Stimulated activated CD8-positive, alpha-beta memory T cell treated with anti-CD3 and anti-CD28 coated beads, Interleukin-4, amount 100 ng/mL, for 1 hour (primary cell): ENCODE data around the gene MTA1.

Experiments used
- DNase-seq, 2 donors: peaks; one replicate each; pipeline ENCODE4 v3.0.0-alpha.2; 2020; ENCODE audit warnings: low read depth in 2 of 2, low spot score in 1 of 2

MTA1 gene

DNA sequence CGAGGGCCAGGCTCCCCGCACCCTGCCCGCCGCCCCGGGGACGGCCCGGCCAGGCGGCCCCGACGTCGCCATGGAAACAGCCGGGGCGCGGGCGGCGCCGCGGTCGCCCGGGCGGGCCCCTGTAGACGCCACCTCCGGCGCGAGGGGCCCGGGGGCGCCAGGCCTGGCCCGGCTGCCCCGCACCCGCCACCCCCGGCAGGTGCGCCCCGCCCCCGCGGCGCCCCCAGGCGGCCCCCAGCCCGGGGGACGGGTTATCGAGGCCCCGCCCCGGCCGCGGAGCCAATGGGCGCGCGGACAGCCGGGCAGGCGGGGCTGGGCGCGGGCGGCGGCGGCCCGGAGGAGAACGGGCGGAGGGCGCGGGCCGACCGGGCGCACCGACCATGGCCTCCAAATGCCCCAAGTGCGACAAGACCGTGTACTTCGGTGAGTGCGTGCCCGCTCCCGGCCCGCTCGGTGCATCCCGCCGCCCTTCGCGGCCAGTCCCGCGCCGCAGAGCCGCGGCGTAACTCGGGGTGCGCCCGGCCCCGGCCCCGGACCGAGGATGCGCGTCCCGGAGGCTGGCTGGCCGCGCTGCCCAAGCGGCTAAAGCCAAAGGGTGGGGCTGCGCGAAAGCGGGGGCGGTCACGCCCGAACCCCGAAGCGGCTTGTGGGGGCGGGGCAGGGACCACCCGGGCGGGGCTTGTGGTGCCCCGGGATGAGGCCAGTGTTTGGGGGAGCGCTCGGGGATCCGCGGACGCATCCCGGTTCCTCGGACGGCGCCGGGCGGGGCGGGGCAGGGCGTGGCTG, 55.0 kb downstream of the MTA1 start, which contains the start of gene CRIP2:
Gene CRIP2 (plus strand): TSS at position 339 of the 786 bp plus-strand sequence. CDS start 42 bp downstream, at position 381.
- DNase-seq = no peak

DNA sequence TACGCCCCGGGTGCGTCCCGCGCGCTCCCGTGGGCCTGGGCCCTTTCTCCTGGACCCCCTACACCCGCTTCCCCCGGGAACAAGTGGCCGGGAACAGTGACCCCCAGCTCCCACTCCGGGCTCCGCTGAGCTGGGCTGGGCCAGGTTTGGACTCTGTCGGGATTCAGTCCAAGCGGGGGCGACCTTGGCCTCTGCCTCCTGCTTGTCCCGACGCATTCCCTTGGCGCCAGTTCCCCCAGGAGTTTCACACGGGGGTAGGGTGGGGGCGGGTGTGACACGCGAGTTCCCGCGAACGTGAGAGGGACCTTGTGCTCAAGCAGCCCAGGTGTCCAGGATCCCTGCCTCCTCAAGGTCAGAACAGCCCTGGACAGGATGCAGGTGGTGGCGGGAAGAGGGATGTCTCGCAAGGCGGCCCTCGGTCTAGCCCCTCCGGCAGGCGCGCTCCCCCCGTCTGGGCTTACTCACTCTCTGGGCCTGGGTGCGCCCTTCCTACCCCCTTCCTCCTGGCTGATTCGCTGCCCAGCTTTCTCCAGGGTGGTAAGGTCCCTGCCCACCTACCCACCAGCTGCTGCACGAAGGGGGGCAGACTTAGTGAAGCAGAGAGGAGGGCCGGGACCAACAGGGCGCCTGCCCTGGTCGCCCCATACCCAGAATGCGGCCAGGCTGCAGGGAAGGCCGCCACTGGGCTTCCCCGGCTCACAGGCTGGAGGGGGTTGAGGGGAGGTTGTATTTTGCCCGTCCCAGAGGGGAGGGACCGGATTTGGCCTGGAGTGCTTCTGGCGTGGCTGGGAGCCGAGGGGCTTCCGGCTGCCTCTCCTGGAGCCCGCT, 55.9 kb downstream of the MTA1 start:
- DNase-seq = no peak

DNA sequence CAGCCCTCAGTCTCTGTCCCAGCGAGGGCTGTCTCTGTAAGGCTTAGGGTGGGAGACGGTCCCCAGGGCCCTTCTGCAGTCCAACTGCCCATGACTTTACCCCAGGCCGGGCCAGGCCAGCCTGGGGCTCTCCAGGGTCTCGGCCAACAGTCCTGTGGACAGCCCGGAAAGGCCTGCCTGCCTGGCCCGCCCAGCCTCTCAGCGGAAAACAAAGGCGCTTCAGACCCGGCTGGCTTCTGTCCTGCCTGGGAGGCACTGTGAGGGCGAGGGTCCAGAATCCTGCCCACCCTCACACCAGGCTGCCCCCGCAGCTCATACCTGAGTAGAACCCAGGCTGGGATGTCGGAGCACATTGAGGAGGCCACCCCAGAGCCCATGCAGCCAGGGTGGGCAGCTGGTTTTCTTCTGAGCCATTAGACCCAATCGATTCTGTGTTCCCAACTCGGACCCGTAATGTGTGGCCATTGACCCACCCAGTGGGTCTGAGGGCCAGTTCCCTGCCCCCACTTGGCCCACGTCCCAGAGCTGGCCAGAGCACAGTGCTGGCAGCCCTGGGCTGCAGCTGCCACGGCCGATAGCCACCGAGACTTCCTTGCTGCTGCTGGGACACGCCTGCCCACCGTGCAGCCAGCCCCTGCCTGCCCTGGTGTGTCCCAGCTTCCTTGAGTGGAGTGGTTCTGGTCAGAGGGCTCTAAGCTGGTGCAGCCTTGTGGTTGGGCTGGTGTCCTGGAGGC, 56.6 kb downstream of the MTA1 start:
- no peak for DNase-seq

DNA sequence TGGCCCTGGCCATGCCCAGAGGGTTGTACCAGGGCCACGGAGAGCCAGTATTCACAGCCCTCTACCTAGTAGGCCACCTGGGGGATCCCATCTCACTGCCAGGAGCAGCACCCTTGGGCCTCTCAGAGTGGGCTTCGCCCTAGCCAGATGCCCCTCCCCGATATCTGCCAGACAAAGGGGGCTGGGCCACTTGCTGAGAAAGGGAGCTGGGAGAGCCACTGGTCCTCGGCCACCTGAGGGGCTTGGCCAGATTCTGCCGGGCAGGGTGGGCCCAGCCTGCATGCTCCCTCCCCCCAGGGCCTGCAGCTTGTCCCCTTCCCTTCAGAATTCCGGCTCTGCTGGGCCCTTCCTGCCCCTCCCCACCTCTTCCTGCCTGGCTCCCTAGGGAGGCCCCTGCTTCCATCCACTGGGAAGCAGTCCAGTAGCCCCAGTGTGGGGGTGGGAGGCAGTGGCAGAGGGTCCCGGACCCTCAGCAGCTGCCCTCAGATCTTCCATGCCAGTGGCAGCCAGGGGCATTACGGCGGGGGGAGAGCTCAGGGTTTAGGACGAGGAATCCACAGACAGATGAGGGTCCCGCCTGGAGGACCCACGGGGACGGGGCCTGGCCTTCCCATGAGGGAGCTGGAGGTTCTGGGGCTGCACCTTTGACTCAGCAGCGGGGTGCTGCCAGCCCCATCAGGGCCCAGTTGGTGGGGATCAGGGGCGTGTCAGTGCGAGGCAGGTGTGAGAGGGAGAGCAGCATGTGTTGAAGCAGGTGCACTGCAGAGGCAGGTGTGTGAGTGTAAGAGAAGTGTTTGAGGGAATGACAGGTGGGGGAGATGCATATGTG, 57.4 kb downstream of the MTA1 start:
- DNase-seq = no peak

DNA sequence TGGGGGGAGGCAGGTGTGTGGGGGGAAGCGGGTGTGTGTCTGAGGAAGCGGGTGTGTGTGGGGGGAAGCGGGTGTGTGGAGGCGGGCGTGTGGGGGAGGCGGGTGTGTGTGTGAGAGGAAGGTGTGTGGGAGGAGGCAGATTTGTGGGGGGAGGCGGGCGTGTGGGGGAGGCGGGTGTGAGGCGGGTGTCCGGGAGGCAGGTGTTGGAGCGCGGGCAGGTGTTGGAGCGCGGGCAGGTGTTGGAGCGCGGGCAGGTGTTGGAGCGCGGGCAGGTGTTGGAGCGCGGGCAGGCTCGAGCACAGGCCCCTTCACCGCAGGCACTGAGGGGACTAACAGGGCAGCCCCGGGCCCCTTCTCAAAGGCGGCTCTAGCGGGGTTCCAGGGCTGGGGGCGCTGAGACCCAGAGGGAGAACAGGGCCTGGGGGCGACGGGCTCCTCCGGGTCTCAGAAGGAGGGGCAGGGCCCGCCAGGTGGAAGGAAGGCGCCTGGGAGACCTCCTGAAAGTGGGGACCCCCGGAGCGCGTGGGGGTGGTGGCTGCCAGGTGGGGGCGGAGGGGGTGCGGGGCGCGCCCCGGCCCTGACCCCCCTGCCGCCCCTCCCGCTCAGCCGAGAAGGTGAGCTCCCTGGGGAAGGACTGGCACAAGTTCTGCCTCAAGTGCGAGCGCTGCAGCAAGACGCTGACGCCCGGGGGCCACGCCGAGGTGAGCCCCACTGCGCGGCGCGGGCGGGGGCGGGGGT, 58.2 kb downstream of the MTA1 start:
- DNase-seq = peak in 1 of 2 donors; percentile 60

DNA sequence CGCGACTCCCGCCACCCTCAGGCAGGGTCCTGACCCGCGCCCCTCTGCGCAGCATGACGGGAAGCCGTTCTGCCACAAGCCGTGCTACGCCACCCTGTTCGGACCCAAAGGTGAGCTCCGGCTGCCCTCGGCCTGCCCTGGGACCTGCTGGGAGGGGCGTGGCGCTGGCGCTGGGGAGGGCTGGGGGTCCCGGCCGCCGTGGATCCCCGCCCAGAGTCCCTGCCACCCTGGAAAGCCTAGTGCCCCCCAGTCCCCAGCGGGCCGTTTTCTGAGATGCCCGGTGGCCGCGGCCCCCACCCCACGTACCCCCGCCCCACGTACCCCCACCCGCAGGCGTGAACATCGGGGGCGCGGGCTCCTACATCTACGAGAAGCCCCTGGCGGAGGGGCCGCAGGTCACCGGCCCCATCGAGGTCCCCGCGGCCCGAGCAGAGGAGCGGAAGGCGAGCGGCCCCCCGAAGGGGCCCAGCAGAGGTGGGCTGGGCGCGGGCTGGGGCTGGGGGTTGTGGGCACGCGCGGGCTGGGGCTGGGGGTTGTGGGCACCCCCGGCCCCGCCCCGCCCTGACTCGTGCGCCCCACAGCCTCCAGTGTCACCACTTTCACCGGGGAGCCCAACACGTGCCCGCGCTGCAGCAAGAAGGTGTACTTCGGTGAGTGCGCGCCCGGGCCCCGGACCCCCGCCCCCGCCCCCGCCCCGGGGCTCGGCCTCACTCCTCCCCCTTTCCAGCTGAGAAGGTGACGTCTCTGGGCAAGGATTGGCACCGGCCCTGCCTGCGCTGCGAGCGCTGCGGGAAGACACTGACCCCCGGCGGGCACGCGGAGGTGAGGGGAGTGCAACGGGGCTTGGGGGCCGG, 59.0 kb downstream of the MTA1 start:
- DNase-seq = no peak

DNA sequence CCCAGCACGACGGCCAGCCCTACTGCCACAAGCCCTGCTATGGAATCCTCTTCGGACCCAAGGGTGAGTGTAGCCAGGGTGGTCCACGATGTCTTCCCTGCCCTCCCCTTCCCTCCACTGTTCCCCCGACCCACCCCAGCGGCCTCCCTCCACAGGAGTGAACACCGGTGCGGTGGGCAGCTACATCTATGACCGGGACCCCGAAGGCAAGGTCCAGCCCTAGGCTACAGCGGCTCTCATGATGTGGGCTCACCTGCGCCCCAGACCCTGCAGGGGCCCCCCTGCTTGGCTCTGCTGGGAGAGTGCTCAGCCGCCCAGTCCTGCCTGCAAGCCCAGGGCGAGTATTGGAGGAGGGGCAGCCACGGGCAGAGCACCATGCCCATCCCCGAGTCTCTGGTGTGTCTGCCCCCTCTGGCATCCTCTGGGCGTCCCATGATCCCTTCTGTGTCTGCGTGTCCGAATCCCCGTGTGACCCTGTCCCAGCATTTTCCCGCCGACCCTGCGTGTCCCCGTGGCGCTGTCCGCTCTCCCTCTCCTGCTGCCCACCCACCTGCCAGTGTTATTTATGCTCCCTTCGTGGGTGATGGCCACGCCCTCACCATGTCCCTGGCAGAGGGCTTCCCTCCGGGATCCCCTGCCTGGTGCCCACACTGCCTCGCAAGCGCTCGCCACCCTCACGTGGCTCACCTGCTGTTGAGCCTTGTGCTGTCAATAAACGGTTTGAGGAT, 60.0 kb downstream of the MTA1 start:
- DNase-seq = no peak

DNA sequence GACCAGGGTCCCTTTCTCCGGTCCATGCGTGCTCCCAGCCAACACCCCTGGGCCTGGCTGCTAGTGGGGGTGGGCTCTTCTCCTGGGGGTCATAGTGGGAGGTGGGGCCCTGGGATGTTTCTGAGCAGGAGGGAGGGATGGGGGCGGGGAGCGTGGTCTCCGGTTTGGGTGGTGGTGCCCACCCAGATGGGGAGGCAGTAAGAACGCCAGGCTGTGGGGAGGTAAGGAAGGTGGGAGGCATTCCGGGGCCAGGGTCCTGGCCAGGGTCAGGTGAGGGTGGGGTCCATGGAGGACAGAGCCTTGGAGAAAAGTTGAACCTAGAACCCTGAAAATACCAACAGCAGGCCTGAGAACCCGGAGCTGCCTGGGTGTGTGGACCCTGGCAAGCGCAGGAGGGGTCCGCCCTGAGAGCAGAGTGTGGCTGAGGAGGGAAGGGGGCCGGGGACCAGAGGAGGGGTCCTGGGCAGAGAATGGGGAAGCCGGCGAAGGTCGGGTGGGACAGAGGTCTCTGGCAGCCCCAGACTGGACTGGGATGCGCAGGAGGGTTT, 60.6 kb downstream of the MTA1 start:
- no peak for DNase-seq

DNA sequence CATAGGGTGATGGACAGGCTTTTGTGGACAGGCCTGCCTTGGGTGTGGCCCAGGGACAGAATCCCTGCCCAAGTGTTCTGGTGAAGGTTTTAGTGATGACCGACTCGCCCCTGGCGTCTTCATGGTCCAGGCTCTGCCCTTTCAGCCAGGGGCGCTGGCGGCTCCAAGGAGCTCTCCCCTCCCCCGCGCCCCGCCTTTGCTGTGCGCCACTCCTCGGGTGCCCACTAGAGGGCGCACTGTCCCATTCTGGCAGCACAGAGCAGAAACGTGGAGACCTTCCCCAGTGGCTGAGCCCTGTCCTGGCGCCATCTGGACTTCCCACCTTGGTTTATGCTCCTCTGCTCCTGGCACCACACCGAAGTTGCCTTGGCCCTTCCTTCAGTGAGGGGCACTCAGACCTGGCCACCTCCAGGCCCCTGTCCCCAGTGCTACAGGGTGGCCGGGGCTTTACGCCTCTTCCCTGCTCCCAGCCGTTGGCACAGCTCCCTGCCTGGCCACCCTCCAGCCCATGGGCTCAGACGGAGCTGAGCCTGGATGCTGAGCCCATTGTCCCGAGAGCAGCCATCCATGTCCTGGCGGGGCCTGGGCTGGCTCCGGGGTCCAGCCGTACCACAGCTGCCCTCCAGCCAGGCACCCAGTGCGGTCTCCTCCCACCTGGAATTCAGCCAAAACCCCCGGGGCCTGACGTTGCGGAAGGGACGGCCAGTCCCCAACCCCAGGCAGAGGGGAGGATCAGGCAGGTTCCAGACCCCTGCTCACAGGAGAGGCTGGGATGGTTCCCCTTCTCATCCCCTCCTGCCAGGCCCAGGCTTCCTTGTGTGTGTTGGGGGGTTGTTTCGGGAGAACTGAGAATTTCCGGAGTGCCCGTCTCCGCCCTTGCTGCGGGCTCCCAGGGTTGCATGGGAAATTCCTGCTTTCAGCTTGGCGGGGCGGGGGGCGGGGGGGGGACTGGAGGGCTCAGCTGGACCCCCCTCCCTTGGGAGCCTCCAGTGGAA, 61.5 kb downstream of the MTA1 start:
- DNase-seq = peak; percentile 80 to 81

DNA sequence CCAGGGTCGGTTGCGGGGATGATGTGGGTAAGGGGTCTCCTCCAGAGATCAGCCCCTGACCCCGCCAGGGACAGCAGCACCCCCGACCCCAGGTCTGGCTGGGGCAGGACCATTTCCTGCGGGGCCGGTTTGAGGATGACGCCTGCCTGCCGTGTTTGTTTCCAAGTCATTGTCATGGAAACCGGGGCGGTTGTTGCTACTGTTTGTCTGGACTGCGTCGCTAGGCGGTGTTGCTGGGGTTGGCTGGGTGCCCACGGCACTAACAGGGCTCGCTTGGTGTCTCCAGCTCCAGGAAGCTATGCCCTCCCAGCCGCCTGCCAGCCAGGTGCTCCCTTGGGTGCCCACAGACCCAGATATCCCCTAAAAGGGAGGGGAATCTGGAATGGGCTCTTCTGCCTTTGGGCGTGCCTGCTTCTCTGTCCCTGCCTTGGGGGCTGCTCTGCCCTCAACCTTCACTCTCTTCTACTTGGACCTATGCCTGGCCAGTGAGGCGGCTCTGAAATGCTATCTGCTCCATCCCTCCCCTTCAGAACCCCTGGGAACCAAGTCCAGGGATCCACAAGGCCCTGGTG, 62.3 kb downstream of the MTA1 start:
- DNase-seq = peak; percentile 88 to 91

DNA sequence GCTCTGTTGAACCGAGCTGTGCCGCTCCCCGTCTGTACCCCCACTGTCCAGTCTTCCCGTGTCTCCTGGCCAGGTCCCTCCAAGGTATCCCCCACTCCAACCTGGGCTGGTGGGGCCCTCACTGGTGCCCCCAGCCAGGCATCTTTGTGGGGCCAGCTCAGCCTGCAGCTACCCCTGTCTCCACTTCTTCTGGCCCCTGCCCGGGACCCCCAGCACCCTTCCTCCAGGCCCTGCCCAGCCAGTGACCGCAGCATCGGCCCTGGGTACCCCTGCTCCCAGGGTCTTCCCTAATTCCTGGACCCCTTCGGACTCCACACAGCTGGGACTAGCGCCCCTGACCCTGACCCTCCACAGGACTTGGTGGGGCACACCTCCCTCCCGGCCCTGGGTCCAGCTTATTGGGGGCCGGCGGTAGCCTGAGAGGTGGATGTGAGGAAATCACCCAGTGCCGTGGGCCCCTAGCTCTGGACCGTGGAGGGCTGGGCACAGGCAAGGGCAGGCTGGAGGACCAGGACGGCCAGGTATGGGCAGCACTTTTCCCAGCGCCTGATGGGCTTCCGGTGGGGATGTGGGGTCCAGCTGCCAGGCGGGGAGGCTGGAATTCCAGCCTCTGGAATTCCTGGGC, 63.0 kb downstream of the MTA1 start:
- DNase-seq = no peak

DNA sequence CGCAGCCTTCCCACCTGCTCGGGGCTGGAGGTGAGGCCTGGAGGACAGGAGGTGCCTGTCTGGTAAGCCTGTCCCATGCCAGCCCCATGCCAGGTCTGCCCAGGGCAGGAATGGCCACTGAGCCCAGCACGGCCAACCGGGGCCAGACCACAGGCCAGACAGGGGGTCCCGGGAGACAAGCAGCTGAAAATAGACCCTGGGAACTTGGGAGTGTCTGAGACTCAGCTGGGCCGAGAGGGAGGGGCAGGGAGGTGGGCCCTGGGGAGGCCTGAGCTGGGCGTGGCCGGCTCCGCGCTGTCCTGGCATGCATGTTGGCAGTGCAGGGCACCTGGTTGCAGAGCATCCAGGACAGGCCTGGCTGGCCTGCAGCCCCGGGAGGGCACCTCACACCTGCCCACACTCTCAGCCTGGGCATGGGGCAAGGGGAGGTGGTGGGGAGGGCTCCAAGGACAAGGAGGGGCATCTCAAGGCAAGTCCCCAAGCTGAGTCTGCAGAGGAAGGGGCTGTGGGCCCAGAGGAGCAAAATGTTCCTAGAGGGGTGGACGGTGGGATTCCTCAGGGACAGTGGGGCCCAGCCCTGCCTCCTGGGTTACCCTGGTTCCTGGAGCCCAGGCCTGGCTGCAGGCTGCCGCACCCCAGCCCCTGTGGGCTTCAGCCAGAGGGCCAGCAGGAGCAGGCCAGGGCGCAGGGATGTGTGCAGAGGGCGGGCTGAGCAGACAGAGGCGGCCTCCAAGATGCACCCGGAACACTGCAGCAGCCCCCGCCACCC, 63.9 kb downstream of the MTA1 start:
- no peak for DNase-seq

DNA sequence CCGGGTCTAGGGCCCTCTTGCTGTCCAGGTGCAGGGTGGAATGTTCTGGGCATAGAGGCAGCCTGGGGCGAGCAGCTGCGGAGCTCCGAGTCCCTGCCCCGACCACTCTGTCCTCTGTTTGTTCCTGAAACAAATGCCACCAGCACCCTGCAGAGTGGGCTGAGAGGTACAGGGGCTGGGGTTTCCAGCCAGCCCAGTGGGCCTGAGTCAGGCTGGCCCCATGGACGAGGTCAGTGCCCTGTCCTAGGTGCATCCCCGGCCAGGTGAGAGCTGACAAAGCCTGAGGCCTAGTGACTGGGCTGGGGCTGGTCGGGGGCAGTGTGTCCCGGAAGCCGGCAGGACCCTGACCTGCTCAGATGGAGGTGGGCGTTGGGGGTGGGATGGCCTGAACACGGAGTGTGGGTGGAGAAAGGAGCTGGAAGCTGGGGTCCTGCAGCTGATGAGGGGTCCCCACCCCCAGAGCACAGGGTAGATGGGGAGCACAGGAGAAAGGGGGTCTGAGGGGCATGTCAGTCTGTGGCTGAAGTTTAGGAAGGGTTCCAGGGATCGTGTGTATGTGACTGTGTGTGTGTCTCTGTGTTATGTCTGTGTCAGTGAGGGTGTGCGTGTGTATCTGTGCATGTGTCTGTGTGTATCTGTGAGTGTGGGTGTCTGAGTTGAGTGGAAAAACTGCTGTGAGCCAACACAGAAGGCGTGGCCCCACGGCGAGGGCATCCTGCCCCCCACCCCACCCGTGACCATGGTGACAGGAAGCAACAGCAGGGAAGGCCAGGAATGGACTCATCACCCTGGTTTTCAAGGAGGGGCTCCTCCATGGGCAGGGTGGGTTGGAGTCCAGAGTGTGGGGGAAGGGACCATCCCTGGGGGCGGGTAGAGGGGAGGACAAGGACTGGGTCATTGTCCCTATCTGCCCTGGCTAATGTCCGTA, 64.7 kb downstream of the MTA1 start:
- DNase-seq = peak in 1 of 2 donors; percentile 43

DNA sequence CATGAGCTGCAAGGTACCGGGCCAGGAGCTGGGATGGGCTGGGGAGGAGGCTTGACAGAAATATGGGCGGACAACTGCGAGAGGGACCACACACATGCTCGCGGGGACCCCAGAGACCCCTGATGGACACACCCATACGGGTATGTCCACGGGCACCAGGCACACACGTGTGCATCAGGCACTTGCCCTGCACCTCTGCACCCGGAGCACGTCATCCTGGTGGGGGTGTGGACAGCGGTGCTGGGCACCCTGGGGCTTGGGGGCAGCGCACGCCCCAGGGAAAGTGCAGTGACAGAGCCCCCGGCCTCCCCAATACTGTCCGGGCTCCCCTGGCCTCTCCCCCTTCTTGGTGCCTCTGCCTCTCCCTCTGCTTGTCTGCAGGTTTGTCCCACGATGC, 65.4 kb downstream of the MTA1 start:
- no peak for DNase-seq
